ENCODE data around the gene TIMP2. TPM values are rescaled to one million over a fixed set of nuclear protein-coding genes. Genes with fewer than 3 reads are reported as not detected.

TIMP2 gene
- total RNA-seq, 1 experiment from 2014 or later = 64.8 TPM

DNA sequence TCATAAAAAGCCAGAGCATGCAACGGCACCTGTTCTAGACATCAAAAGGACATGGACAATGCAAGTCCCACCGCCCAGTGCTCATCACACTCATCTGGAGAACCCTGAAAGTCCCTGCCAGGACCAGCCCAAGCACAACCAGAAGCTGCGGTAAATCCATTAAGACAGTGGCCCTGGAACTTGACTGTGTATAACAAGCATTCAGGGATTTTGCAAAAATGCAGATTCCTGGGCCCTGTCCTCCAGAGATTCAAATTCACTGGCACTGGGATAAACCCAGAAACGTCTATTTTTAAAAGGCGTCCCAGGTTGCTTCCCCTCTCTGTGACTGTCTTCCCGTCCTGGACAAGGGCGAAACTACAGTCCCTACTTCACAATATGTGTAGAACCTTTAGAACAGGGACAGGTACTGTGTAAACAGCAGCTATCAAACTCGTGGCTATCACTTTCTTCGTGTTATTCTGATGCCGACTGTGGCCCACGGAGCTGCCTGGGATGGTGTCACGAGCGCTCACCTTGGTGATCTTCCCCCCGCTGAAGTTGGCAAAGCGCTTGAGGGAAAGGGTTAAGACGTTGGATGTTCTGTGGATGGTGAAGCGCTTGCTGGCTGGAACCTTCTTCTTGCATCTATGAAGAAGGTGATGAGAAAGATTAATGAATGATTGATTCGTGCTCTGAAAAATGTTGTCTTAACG, 106.9 kb downstream of the TIMP2 start:
- H3K9me3 ChIP-seq (ENCODE audit: control insufficient read depth in 1 of 2, insufficient read depth in 1 of 2, low read depth in 1 of 2, low read length in 2 of 2) = no peaks in the 10 kb centered on the region
- intact Hi-C loops (cut with micrococcal nuclease) = no loop called here
- peaks cover 54% of the 10 kb centered on the region for H3K79me2 ChIP-seq (ENCODE audit: insufficient read depth, low read length)
- H3K36me3 ChIP-seq (ENCODE audit: control insufficient read depth in 1 of 2, insufficient read depth in 2 of 2, low read length in 2 of 2) = peaks cover 76 to 91% of the 10 kb centered on the region in 2 experiments
- TF ChIP-seq, protein P1, sequence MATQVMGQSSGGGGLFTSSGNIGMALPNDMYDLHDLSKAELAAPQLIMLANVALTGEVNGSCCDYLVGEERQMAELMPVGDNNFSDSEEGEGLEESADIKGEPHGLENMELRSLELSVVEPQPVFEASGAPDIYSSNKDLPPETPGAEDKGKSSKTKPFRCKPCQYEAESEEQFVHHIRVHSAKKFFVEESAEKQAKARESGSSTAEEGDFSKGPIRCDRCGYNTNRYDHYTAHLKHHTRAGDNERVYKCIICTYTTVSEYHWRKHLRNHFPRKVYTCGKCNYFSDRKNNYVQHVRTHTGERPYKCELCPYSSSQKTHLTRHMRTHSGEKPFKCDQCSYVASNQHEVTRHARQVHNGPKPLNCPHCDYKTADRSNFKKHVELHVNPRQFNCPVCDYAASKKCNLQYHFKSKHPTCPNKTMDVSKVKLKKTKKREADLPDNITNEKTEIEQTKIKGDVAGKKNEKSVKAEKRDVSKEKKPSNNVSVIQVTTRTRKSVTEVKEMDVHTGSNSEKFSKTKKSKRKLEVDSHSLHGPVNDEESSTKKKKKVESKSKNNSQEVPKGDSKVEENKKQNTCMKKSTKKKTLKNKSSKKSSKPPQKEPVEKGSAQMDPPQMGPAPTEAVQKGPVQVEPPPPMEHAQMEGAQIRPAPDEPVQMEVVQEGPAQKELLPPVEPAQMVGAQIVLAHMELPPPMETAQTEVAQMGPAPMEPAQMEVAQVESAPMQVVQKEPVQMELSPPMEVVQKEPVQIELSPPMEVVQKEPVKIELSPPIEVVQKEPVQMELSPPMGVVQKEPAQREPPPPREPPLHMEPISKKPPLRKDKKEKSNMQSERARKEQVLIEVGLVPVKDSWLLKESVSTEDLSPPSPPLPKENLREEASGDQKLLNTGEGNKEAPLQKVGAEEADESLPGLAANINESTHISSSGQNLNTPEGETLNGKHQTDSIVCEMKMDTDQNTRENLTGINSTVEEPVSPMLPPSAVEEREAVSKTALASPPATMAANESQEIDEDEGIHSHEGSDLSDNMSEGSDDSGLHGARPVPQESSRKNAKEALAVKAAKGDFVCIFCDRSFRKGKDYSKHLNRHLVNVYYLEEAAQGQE (IDR thresholded peaks at IDR 0.05; ENCODE audit: low read depth) = no peak
- no peak for TF ChIP-seq ZFX (IDR thresholded peaks at IDR 0.05)
- H3K4me1 ChIP-seq (ENCODE audit: control insufficient read depth in 1 of 2, insufficient read depth in 2 of 2, low read length in 2 of 2) = no peaks in the 10 kb centered on the region
- CTCF ChIA-PET = no interaction called here
- H3K4me2 ChIP-seq (ENCODE audit: low read length) = no peak overlapping the region
- DNase-seq (ENCODE audit: low read depth, low spot score) (no peak), ATAC-seq (no peak)
- RAD21 ChIA-PET (ENCODE audit: low non-redundant PET in 1 of 2, low total read pairs in 2 of 2, uncharacterized antibody in 2 of 2, unreplicated experiment in 2 of 2) = no interaction called here
- no peak overlapping the region for H2AFZ ChIP-seq (ENCODE audit: low read depth, low read length, poor library complexity, severe bottlenecking)
- POLR2A ChIA-PET = no interaction called here
- no peak overlapping the region for H3K27ac ChIP-seq (ENCODE audit: low read depth, low read length)
- no peaks in the 10 kb centered on the region for H3K9me2 ChIP-seq (ENCODE audit: insufficient read depth)
- H3K9ac ChIP-seq (ENCODE audit: low read length) = no peak overlapping the region
- H4K20me1 ChIP-seq (ENCODE audit: insufficient read depth) = 0 out of 2 replicates have a peak, but pooled peaks cover 8% of the 10 kb centered on the region
- H3K4me3 ChIP-seq (replicated peaks in 1 of 2; ENCODE audit: low read depth in 1 of 2, low read length in 2 of 2) = no peak overlapping the region
- H3K27me3 ChIP-seq (ENCODE audit: insufficient read depth, low read length) = no peaks in the 10 kb centered on the region
- BruUV-seq (replicated peaks) = no TSS peak

DNA sequence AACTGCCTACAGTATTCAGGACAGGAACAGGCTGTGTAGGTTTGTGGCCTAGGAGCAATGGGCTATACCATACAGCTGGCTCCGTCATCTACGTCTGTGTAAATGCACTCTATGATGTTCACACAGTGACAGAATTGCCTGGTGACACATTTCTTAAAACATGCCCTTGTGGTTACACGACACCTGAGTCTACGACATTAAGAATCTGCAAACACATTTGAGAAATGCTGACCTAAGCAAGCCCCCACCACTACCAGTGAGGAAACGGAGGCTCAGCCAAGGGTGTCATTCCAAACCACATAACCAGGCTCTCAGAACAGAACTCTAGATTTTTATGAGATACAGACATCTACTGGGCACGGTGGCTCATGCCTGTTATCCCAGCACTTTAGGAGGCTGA, 108.1 kb downstream of the TIMP2 start:
- intact Hi-C loops (cut with micrococcal nuclease) = no loop called here
- no TSS peak for BruUV-seq (replicated peaks)
- CTCF ChIA-PET = no interaction called here
- no peak for TF ChIP-seq EZH2phosphoT487 (IDR thresholded peaks at IDR 0.05; ENCODE audit: borderline replicate concordance)
- no peak for TF ChIP-seq RAD21 (IDR thresholded peaks at IDR 0.05; ENCODE audit: low read depth)
- TF ChIP-seq TCF7L2 (IDR thresholded peaks at IDR 0.05; ENCODE audit: borderline replicate concordance, extremely low read depth, insufficient read depth, insufficient read length) = no peak
- TF ChIP-seq ZFX (IDR thresholded peaks at IDR 0.05) = no peak
- TF ChIP-seq, protein P2, sequence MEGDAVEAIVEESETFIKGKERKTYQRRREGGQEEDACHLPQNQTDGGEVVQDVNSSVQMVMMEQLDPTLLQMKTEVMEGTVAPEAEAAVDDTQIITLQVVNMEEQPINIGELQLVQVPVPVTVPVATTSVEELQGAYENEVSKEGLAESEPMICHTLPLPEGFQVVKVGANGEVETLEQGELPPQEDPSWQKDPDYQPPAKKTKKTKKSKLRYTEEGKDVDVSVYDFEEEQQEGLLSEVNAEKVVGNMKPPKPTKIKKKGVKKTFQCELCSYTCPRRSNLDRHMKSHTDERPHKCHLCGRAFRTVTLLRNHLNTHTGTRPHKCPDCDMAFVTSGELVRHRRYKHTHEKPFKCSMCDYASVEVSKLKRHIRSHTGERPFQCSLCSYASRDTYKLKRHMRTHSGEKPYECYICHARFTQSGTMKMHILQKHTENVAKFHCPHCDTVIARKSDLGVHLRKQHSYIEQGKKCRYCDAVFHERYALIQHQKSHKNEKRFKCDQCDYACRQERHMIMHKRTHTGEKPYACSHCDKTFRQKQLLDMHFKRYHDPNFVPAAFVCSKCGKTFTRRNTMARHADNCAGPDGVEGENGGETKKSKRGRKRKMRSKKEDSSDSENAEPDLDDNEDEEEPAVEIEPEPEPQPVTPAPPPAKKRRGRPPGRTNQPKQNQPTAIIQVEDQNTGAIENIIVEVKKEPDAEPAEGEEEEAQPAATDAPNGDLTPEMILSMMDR (IDR thresholded peaks at IDR 0.05 in 2 of 3, conservative IDR thresholded peaks at IDR 0.05 in 1 of 3; ENCODE audit: borderline replicate concordance in 1 of 3, insufficient read depth in 1 of 3, low read depth in 2 of 3, low read length in 2 of 3) = no peak
- TF ChIP-seq, protein P3, sequence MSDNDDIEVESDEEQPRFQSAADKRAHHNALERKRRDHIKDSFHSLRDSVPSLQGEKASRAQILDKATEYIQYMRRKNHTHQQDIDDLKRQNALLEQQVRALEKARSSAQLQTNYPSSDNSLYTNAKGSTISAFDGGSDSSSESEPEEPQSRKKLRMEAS (IDR thresholded peaks at IDR 0.05) = no peak
- TF ChIP-seq JUND (IDR thresholded peaks at IDR 0.05) = no peak
- TF ChIP-seq, protein P4, sequence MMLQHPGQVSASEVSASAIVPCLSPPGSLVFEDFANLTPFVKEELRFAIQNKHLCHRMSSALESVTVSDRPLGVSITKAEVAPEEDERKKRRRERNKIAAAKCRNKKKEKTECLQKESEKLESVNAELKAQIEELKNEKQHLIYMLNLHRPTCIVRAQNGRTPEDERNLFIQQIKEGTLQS (IDR thresholded peaks at IDR 0.05) = no peak
- no peak for TF ChIP-seq ELF1 (IDR thresholded peaks at IDR 0.05; ENCODE audit: borderline replicate concordance, low read depth)

More for the DNA sequence above, 108.1 kb downstream of the TIMP2 start:
- no peak overlapping the region for H3K9ac ChIP-seq (ENCODE audit: low read length)
- H3K36me3 ChIP-seq (ENCODE audit: control insufficient read depth in 1 of 2, insufficient read depth in 2 of 2, low read length in 2 of 2) = peaks cover 86 to 93% of the 10 kb centered on the region in 2 experiments
- H3K27ac ChIP-seq (ENCODE audit: low read depth, low read length) = no peak overlapping the region
- ChIA-PET RAD21 (ENCODE audit: low non-redundant PET in 1 of 2, low total read pairs in 2 of 2, uncharacterized antibody in 2 of 2, unreplicated experiment in 2 of 2) (no interaction called here), POLR2A (no interaction called here)
- H3K4me3 ChIP-seq (replicated peaks in 1 of 2; ENCODE audit: low read depth in 1 of 2, low read length in 2 of 2) = no peak overlapping the region
- no peak for DNase-seq (ENCODE audit: low read depth, low spot score)
- no peaks in the 10 kb centered on the region for H3K9me3 ChIP-seq (ENCODE audit: control insufficient read depth in 1 of 2, insufficient read depth in 1 of 2, low read depth in 1 of 2, low read length in 2 of 2)
- H3K27me3 ChIP-seq (ENCODE audit: insufficient read depth, low read length) = no peaks in the 10 kb centered on the region
- no peak overlapping the region for H3K4me2 ChIP-seq (ENCODE audit: low read length)
- H2AFZ ChIP-seq (ENCODE audit: low read depth, low read length, poor library complexity, severe bottlenecking) = no peak overlapping the region
- no peaks in the 10 kb centered on the region for H3K9me2 ChIP-seq (ENCODE audit: insufficient read depth)
- no peak for ATAC-seq
- 0 out of 2 replicates have a peak, but pooled peaks cover 8% of the 10 kb centered on the region for H4K20me1 ChIP-seq (ENCODE audit: insufficient read depth)
- H3K4me1 ChIP-seq (ENCODE audit: control insufficient read depth in 1 of 2, insufficient read depth in 2 of 2, low read length in 2 of 2) = no peaks in the 10 kb centered on the region
- peaks cover 48% of the 10 kb centered on the region for H3K79me2 ChIP-seq (ENCODE audit: insufficient read depth, low read length)

All from HCT116 (cell line).